Adipose tissue (tissue), 3 donors: ENCODE data around the gene SPTBN4. TPM values are rescaled to one million over a fixed set of nuclear protein-coding genes. Genes with fewer than 3 reads are reported as not detected.
A peak's percentile ranks its signal among the peaks of the same experiment; 100 is the strongest.
"Not testable (repeated sequence)": the region's sequence is repeated elsewhere in the genome, so short reads cannot be mapped to it uniquely, and the experiment has no call there.

ENCODE experiments used
- H3K27ac ChIP-seq: one replicate; pipeline ENCODE4 v1.5.1; 2013; ENCODE audit warnings: low read depth, low read length
- WGBS, 3 donors: extraction: QIAGEN DNeasy Blood & Tissue Kit; methylation state at CpG; one replicate each; pipeline ENCODE4 v1.1.7; 2013; 5-methylcytosine and 5-hydroxymethylcytosine counted together
- polyA plus RNA-seq, 3 donors: library from polyadenylated mRNA; stranded (reverse); fragments of 200-250 nt; gene quantifications; one replicate each; pipeline ENCODE4 v1.2.3, GENCODE V29; 2013
- donor health status: healthy with polysubstance abuse.
- donor health status: Bipolar disorder and iron deficiency.
- donor health status: healthy.

SPTBN4 gene
- polyA plus RNA-seq, 3 donors = 1.3 to 4.1 (median 2.2) TPM

DNA sequence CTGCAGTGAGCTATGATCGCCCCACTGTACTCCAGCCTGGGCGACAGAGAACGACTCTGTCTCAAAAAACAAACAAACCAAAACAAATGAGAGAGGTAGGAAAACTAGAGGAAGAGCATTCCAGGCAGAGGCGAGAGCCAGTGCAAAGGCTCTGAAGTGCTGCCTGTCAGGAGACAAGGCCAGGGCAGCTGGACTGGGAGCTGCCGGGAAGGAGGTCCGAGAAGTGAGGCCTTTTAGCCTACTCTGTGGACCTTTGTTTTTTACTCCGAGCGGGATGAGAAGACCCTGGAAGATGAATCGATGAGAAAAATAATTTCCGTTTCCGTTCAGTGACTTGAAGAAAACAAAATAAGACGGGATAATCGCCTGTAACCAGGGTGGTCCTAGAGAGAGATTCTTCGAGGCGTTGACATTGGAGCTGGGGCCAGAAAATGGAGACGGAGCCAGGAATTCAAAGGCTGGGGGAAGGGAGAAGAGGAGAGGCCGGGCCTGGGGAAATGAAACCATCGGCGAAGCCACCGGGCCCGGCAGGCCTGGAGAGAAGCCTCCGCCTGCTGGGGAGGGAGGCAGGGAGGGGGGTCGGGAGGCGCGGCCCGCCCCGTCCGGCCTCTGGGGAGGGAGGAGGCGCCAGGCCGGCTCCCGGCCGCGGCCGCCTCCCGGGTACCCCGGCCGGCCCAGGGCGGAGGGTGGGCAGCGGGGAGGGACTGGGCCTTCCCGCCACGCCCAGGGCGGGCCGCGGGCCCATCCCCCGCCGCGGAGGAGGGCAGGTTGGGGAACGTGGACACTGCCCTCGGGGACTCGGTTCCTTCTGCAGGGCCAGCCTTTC is 33.2 kb upstream of the SPTBN4 start:
- WGBS, 3 donors = 1 to 2% (median 2%) methylated on average over 32 to 47 of the region's 50 CpGs
- H3K27ac ChIP-seq = peak overlapping the region; percentile 71

DNA sequence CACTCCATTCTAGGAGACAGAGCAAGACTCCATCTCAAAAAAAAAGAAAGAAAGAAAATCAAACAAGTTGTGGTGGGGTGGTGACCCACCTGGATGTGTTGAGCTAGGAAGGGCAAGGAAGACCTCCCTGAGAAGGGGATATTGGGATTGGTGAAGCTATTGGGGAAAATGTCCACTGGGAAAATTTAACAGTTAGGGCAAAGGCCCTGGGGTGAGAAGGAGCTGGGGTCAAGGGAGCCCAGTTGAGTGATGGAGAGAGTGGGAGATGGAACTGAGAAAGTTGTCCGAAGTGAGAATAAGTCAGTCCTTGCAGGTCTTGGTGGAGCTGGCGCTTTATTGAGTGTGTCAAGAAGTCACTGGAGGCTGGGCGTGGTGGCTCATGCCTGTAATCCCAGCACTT is 28.5 kb upstream of the SPTBN4 start:
- WGBS, 3 donors = 85 to 97% (median 94%) methylated on average over 3 of the region's 3 CpGs
- H3K27ac ChIP-seq = no peak overlapping the region

DNA sequence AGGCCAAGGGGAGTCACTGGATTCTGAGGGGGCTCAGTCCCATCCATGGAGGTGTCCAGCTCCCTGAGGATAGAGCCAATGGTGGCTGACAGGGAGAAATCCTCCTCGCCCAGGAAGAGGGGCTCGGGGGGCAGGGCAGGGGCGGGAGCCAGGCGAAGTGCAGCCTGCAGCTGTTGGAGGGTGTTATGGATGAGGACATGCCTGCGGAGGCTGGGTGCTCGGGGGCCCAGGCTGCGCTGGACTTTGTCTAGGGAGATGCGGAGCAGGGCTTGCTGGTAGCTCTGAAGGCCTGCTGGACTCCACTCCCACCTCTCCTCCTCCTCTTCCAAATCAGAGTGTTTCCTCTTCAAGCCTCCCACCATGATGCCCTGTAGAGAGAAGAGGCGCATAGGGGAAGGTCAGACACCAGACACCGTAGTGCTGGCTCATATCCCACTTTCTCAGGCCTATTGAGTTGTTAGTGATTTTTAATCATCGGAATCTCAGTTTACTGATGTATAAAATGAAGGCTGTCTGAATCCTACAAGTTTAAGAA is 25.0 kb upstream of the SPTBN4 start:
- no peak overlapping the region for H3K27ac ChIP-seq
- WGBS, 3 donors = 76 to 83% (median 78%) methylated on average over 8 to 11 of the region's 11 CpGs

DNA sequence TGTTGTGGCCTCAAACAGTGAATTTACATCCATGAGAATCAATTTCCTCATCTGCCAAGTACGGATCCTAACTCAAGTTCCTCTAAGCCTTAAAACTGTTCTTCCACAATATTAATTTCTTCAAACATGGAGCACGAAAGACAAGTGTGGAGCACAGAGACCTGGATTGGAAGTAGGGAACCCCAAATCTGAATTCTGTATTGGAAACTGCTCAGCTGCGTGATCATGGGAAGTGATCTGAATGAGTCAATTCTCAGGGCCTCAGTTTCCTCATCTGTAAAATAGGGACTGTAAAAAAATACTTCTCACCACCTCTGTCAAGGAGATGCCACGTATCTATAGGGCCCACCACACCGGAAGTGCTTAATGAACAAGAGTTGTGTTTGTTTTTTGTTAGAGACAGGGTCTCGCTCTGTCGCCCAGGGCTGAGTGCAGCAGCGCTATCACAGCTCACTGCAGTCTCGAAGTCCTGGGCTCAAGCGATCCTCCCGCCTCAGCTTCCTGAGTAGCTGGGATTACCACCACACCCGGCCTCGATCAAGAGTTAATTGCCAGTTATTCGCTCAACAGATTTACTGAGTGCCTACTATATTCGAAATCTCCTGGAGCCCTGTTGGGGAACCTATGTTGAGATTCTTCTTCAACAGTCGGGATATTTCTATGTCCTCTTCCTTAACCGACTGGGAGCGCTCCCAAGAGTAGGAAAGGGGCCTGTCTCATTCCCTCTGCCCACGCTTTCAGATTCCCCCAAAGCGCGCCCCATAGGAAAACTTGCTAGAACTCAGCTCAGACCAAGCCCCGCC is 24.3 kb upstream of the SPTBN4 start:
- 17 to 20% (median 18%) methylated on average over 22 of the region's 22 CpGs for WGBS, 3 donors
- no peak overlapping the region for H3K27ac ChIP-seq

DNA sequence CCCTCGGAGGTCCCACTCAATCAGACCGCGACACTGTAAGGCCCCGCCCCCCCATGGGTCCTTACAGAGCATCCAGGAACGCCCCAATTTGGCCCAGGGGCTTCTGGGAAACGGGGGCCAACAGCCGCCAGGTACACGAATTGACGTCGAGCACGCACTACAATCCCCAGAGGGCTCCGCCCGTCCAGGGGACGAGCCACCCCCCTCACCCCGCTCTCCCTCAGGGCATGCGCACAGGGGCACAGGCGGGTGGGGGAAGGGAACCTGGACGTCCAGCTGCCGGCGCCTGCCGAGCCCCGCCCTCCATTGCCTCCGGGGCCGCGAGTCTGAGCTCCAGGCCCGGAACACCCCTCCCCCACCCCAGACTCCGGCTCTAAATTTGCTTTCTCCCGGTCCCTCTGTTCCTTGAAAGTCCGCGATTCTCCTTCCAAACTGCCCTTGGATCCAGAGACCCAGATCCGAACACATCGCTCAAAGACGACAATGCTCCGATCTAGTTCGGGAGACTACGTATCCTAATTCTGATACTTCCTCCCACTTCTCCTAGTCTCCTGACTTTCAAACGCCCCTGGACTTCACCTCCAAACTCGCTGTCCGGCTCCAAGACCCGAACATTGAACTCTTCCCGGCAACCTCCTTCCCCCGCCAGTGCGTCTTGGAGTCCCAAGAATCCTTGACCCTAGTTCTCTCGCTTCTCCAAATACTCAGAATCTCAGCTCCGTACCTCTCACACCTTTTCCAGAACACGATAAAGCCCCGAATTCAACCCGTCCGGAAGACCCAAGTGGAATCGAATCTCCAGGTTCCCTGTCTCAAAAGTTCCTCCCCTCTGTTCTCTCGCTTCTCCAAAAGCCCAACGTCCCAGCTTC is 23.4 kb upstream of the SPTBN4 start:
- 0 to 1% (median 0%) methylated on average over 52 of the region's 52 CpGs for WGBS, 3 donors
- peak overlapping the region; percentile 68 for H3K27ac ChIP-seq

DNA sequence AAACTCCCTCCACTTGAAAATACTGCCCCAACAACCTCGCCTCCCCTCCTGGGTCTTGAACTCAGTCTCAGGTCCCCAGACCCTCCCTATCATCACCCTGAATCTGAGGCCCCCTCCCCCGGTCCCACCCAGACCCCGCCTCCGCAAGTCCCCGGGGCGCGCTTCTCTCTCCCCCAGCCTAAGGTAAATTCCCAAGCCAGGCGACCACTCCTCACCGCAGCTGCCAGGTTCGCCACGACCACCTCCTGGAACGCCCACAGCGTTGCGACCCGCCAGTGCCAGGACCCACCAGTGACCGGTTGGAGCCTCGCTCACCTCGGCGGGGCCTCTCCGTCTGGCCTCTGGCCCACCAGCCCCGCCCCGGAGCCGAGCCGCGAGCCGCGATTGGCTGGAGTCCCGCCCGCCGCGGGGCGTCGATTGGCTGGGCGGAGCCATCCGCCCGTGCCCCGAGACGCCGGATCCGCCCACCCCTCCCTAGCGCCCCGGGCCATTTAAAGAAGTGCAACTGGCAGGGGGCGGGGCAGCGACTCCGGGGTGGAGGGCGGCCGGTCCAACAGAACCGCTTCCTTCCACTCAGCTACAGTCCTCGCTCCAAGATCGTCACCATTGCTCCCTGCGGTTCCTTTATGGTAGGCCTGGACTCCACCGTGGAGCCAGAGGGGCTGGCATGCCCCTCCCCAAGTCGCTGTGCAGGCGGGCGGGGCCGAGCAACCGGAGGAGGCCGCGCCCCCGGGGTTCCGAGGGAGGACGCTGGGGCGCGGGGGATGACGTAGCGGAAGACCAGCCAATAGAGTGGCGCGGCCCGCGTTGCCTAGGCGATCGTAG is 22.6 kb upstream of the SPTBN4 start, which contains the start of gene SERTAD3:
Gene SERTAD3 (minus strand): TSS at position 336 of the 825 bp plus-strand sequence. CDS start 2,255 bp downstream, outside the sequence.
- 1% methylated on average over 59 to 72 of the region's 72 CpGs for WGBS, 3 donors
- peak within 1 kb of the TSS; percentile 68 for H3K27ac ChIP-seq

DNA sequence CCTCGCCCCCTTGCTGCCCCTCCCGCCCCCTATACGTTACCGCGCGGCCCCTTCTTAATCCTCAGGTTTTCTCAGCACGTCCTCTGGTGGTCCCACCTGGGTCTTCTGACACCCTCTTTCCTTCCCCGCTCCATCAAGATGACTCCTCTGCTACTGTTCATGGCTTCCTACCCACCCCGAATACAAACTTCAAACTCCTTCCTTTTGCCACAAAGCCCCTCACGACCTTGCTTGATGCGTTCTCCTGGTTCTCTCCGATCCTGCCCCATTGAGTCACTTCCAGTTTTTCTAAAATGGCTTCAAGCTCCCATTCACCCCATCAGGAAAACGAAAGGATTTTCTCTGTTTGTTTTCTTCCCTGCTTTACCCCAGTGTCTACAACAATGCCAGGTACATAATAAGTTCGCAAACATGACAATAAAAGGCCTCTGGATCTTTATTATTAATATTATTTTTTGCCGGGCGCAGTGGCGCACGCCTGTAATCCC is 21.9 kb upstream of the SPTBN4 start:
- no peak overlapping the region for H3K27ac ChIP-seq
- 17 to 21% (median 17%) methylated on average over 13 to 18 of the region's 18 CpGs for WGBS, 3 donors

DNA sequence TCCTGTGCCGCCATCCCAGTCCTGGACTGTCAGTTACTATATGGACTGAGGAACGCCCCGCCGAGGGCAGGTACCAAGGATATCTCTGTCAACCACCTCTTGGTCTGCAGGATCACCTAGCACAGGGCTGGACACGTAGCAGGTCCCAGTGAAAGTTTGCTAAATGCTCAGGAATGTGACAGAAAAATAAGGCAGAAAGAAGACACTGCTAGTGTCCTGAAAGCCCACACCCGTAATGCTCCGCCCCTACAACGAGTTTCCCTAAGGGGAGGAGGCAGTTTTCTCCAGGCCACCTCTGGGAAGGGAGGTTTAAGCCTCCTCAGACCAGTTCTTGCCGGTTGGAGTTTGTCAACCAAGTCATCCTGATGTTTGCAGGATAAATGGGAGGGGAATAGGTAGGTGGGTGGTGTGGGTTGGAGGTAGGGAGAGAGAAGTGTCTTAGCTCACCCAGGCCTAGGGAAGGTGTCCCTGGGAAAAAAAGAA is 21.0 kb upstream of the SPTBN4 start:
- WGBS, 3 donors = 54 to 69% (median 58%) methylated on average over 9 of the region's 9 CpGs
- H3K27ac ChIP-seq = no peak overlapping the region

DNA sequence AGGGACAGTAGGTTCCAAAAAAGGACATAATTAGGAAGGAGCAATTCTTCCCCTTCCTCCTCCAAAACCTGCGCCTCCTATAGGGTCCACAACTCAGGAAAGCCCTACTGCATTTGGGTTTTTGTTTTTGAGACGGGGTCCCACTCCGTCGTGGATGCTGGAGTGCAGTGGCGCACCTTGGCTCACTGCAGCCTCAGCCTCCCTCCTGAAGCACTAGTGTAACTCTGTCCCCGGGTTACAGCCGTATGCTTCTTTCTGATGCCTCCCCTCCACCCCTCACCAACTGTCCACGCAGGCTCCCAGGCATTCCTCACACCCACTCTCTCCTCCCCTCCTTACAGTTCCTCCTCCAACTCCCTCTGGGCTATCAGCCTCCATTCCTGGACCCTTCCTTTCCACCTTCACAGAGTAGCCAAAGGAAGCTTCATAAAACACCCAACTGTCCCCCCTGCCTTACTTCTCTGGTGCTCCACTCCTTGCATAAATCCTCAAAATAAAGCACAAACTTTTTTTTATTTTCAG is 20.5 kb upstream of the SPTBN4 start:
- 80 to 88% (median 84%) methylated on average over 8 of the region's 8 CpGs for WGBS, 3 donors
- H3K27ac ChIP-seq = no peak overlapping the region

DNA sequence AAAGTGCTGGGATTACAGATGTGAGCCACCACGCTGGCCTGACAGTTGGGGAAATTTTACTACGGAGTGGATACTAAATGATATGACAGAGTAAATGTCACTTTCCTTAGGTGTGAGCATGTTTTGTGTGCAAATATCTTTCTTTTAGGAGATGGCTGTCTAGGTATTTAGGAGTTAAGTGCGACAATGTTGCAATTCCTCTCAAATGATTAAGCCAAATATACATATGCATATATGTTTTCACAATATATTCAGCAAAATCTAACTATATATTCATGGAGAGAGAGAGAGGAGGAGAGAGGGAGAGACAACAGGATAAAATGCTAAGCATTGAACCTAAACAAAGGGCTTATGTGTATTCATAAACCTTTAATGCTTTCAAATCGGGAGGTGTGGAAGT is 17.3 kb upstream of the SPTBN4 start:
- no peak overlapping the region for H3K27ac ChIP-seq
- WGBS, 3 donors = 92 to 97% (median 94%) methylated on average over 4 of the region's 4 CpGs

DNA sequence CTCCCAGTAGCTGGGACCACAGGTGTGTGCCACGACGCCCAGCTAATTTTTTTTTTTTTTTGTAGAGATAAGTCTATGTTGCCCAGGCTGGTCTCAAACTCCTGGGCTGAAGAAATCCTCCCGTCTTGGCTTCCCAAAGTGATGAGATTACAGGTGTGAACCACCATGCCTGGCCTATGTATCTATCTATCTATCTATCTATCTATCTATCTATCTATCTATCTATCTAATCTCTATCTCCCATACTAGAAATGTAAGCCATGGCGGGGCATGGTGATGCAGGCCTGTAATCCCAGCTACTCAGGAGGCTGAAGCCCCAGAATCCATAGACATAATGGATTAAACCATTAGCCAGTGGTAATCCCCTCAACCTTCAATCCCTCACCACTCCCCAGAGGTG is 16.1 kb upstream of the SPTBN4 start:
- no peak overlapping the region for H3K27ac ChIP-seq
- WGBS, 3 donors = 88 to 100% (median 95%) methylated on average over 4 of the region's 4 CpGs

DNA sequence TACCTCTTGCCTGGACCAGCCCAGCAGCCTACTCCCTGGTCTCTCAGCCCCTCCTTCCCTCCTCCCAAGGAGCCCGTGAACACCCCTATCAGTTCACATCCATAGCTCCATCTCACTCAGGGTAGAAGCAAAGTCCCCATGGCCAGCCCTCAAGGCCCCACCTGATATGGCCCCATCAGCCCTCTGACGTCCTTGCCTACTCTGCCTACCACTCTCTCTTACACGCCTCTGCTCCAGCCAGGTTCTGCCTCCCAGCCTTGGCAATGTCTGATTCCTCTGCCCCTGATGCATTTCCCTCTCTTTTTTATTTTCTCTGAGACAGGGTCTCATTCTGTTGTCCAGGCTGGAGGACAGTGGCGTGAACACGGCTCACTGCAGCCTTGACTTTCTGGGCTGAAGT is 14.8 kb upstream of the SPTBN4 start:
- no peak overlapping the region for H3K27ac ChIP-seq
- 57 to 80% (median 79%) methylated on average over 5 of the region's 5 CpGs for WGBS, 3 donors

DNA sequence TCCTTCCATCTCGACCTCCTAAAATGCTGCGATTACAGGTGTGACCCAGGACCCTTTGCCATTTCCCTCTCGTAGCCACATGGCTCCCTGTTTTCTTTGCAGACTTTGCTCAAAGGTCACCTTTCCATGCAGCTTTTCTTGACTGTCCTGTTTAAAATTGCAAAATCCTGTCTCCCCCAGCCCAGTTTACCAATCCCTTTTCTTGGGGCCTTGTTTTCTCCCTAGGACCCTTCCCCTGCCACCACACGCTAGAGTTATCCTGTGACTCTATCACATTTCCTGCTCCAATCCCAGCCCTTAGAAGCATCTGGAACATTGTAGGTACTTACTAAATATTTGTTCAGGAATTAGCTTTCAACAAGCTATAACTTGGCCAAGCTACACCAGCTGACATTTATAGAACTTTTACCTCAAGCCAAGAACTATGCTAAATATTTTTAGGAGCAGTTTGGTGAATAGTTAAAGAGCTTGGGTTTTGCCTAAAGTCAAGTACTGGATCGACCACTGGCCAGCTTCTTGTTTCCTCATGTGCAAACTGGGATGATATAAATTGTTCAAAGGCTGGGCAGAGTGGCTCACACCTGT is 13.6 kb upstream of the SPTBN4 start:
- WGBS, 3 donors = 88 to 91% (median 91%) methylated on average over 5 of the region's 5 CpGs
- H3K27ac ChIP-seq = no peak overlapping the region

DNA sequence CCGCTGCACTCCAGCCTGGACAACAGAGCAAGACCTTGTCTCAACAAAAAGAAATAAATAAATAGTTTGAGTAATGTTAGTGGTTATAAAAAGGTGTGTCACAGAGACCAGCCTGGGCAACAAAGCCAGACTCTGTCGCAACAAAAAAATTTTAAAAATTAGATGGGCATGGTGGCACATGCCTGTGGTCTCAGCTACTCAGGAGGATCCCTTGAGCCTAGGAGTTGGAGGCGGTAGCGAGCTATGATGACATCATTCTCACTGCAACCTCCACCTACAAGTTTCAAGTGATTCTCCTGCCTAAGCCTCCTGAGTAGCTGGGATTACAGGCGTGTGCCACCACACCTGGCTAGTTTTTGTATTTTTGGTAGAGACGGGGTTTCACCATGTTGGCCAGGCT is 12.9 kb upstream of the SPTBN4 start:
- 95 to 99% (median 97%) methylated on average over 6 of the region's 6 CpGs for WGBS, 3 donors
- not testable (repeated sequence) for H3K27ac ChIP-seq

DNA sequence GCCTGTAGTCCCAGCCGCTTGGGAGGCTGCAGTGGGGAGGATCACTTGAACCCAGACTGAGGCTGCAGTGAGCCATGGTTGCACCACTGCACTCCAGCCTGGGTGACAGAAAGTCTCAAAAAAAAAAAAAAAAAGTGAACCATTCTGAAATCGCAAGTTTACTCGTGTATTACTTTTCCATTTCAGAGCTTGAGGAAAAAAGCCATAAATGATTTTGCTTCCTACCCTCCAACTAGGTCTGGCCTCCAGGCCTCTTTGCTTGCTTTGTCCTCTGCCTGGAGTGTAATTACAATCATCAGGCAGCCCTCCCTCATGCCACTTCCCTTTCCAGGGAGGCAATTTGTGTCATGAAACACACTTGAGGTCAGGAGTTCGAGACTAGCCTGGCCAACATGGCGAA is 9.8 kb upstream of the SPTBN4 start:
- WGBS, 3 donors = 82 to 91% (median 89%) methylated on average over 5 of the region's 5 CpGs
- no peak overlapping the region for H3K27ac ChIP-seq

DNA sequence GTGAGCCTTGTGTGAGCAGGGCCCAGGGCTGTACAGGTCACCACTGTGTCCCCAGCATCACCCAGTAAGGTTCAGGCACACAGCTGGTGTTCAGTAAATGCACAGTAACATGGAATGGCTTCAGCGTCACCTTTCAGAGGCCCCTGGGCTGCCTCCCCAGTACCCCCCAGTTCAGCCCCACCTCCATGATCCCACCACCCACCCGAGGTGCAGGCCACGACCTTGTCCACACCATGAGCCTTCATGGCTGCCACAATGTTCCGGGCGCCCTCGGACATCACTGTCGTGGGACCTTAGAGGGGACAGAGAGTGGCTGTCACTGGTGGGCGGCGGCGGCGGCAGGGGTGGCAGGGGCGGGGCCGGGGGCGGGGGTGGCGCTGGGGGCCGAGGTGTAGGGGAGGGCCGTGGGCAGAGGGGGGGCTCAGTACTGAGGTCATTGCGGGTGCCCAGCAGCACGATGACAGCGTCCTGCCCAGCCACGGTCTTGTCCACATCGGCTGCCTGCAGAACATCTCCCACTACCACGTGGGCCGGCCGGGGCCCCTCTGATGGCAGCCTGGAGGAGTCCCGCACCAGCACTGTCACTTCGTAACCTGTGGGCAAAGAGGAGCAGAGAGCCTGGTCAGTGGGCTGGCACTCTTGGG is 8.7 kb upstream of the SPTBN4 start:
- no peak overlapping the region for H3K27ac ChIP-seq
- 87 to 92% (median 88%) methylated on average over 19 to 27 of the region's 27 CpGs for WGBS, 3 donors
